Measurements from ENCODE around the gene ABCB1.

DNA sequence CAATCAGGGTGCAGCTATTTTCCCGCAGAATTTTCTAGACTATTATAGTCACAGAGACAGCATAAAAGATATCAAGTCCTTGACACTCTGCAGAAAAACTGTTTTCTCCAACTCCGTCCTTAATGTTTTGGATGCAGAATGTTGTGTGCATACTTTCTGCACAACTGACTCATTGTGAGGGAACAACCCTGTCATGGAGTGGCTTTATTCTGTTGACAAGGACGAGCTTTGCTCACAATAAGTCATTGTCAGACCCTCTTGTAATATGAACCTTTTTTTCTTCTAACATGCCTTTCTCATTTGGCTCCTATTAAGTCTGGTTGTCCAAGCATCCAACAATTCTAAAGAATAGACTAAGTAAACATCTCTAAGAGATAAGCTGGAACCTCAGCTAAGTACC lies 142.5 kb downstream of the ABCB1 start:
- TF ChIP-seq, protein P1, sequence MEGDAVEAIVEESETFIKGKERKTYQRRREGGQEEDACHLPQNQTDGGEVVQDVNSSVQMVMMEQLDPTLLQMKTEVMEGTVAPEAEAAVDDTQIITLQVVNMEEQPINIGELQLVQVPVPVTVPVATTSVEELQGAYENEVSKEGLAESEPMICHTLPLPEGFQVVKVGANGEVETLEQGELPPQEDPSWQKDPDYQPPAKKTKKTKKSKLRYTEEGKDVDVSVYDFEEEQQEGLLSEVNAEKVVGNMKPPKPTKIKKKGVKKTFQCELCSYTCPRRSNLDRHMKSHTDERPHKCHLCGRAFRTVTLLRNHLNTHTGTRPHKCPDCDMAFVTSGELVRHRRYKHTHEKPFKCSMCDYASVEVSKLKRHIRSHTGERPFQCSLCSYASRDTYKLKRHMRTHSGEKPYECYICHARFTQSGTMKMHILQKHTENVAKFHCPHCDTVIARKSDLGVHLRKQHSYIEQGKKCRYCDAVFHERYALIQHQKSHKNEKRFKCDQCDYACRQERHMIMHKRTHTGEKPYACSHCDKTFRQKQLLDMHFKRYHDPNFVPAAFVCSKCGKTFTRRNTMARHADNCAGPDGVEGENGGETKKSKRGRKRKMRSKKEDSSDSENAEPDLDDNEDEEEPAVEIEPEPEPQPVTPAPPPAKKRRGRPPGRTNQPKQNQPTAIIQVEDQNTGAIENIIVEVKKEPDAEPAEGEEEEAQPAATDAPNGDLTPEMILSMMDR (IDR thresholded peaks at IDR 0.05; ENCODE audit: low read length), result no peak
- no peak for TF ChIP-seq EZH2 (IDR thresholded peaks at IDR 0.05; ENCODE audit: borderline replicate concordance, low read length)
